ENCODE data around the gene MAD1L1. TPM values are rescaled to one million over a fixed set of nuclear protein-coding genes. Genes with fewer than 3 reads are reported as not detected.

MAD1L1 gene
- total RNA-seq, 2 experiments from 2014 or later = 40.0 to 44.7 TPM

GRCh38 chr7:1924258-1924817 is 308.4 kb downstream of the MAD1L1 start:
- DNase-seq = peak; percentile 47
- ChIA-PET POLR2A (interaction anchor here (0.6 to 1.1 kb wide), 2 partner anchors 15 to 16 kb away, joined by 3 to 4 read pairs; no protein-coding TSS in a partner anchor), CTCF (no interaction called here)
- peak; percentile 24 for ATAC-seq
- H3K27me3 Mint-ChIP-seq = peaks cover 6% of the 10 kb centered on the region
- H3K4me1 Mint-ChIP-seq (ENCODE audit: low read depth) = peaks cover 87% of the 10 kb centered on the region
- H3K36me3 Mint-ChIP-seq (ENCODE audit: low read depth) = peaks cover 13% of the 10 kb centered on the region
- no peak for TF ChIP-seq CTCF (IDR thresholded peaks at IDR 0.05)
- H3K4me3 Mint-ChIP-seq = no peak overlapping the region
- no peaks in the 10 kb centered on the region for H3K9me3 Mint-ChIP-seq
- no peak overlapping the region for H3K27ac Mint-ChIP-seq
- intact Hi-C loops (cut with micrococcal nuclease) = loop anchor here (10.0 kb wide), 1 partner anchor 110 kb away; no protein-coding TSS in a partner anchor

GRCh38 chr7:1923409-1924257 is 309.1 kb downstream of the MAD1L1 start:
- H3K4me3 Mint-ChIP-seq = no peak overlapping the region
- POLR2A ChIA-PET = interaction anchor here (0.6 kb wide), 1 partner anchor 16 kb away, joined by 3 read pairs; no protein-coding TSS in a partner anchor
- CTCF ChIA-PET = no interaction called here
- peaks cover 13% of the 10 kb centered on the region for H3K36me3 Mint-ChIP-seq (ENCODE audit: low read depth)
- H3K9me3 Mint-ChIP-seq = no peaks in the 10 kb centered on the region
- H3K4me1 Mint-ChIP-seq (ENCODE audit: low read depth) = peaks cover 92% of the 10 kb centered on the region
- DNase-seq = no peak
- H3K27me3 Mint-ChIP-seq = peaks cover 6% of the 10 kb centered on the region
- peak overlapping the region; percentile 26 for H3K27ac Mint-ChIP-seq
- intact Hi-C loops (cut with micrococcal nuclease) = loop anchor here (10.0 kb wide), 1 partner anchor 111 kb away; no protein-coding TSS in a partner anchor
- ATAC-seq = no peak
- no peak for TF ChIP-seq CTCF (IDR thresholded peaks at IDR 0.05)

- ChIA-PET CTCF (no interaction called here), POLR2A (interaction anchor here (1.0 kb wide), 1 partner anchor 17 kb away, joined by 5 read pairs; no protein-coding TSS in a partner anchor)
- no peak for TF ChIP-seq CTCF (IDR thresholded peaks at IDR 0.05)
- peaks cover 9% of the 10 kb centered on the region for H3K36me3 Mint-ChIP-seq (ENCODE audit: low read depth)
- no peak for DNase-seq
- no peaks in the 10 kb centered on the region for H3K9me3 Mint-ChIP-seq
- peaks cover 86% of the 10 kb centered on the region for H3K4me1 Mint-ChIP-seq (ENCODE audit: low read depth)
- no peak overlapping the region for H3K27ac Mint-ChIP-seq
- no peak for ATAC-seq
- intact Hi-C loops (cut with micrococcal nuclease) = loop anchor here (10.0 kb wide), 1 partner anchor 112 kb away; no protein-coding TSS in a partner anchor
- peaks cover 4% of the 10 kb centered on the region for H3K27me3 Mint-ChIP-seq
- no peak overlapping the region for H3K4me3 Mint-ChIP-seq
Measured at GRCh38 chr7:1922870-1923236, 309.9 kb downstream of the MAD1L1 start.

GRCh38 chr7:1922071-1922869 is 310.5 kb downstream of the MAD1L1 start:
- Mint-ChIP-seq H3K4me3 (peak overlapping the region; percentile 60), H3K27ac (peak overlapping the region; percentile 26), H3K36me3 (ENCODE audit: low read depth) (peaks cover 8% of the 10 kb centered on the region), H3K9me3 (no peaks in the 10 kb centered on the region), H3K27me3 (peaks cover 3% of the 10 kb centered on the region), H3K4me1 (ENCODE audit: low read depth) (peaks cover 82% of the 10 kb centered on the region)
- TF ChIP-seq CTCF (IDR thresholded peaks at IDR 0.05) = no peak
- ChIA-PET CTCF (no interaction called here), POLR2A (interaction anchor here (0.9 to 1.2 kb wide), 3 partner anchors 16 to 116 kb away, joined by 3 to 5 read pairs (median 3); no protein-coding TSS in a partner anchor)
- peak; percentile 52 for ATAC-seq
- peak; percentile 83 for DNase-seq
- intact Hi-C loops (cut with micrococcal nuclease) = loop anchor here (10.0 kb wide), 1 partner anchor 113 kb away; no protein-coding TSS in a partner anchor

All from activated CD8-positive, alpha-beta T cell treated with anti-CD3 and anti-CD28 coated beads for 36 hours (primary cell).